Nephron (organoid): ENCODE measurements around the gene SLC4A5.
A peak's percentile ranks its signal among the peaks of the same experiment; 100 is the strongest.

ENCODE experiments used
- H3K27ac Mint-ChIP-seq, 3 experiments: 2 replicates each; pipeline ENCODE4 v1.8.0; 2020; ENCODE audit warnings: mixed read lengths in 3 of 3, mild to moderate bottlenecking in 2 of 3, moderate library complexity in 1 of 3
- H3K27me3 Mint-ChIP-seq: 2 replicates; pipeline ENCODE4 v1.8.0; 2021; ENCODE audit warnings: low read depth, mild to moderate bottlenecking, moderate library complexity, mixed read lengths
- H3K36me3 Mint-ChIP-seq: 2 replicates; pipeline ENCODE4 v1.8.0; 2020; ENCODE audit warnings: low read depth, mixed read lengths
- H3K4me1 Mint-ChIP-seq: 2 replicates; pipeline ENCODE4 v1.8.0; 2020; ENCODE audit warnings: mixed read lengths
- H3K4me3 Mint-ChIP-seq, 3 experiments: 2 replicates each; pipeline ENCODE4 v1.8.0; 2020; ENCODE audit warnings: mild to moderate bottlenecking in 3 of 3, mixed read lengths in 3 of 3, moderate library complexity in 2 of 3
- H3K9me3 Mint-ChIP-seq: 2 replicates; pipeline ENCODE4 v1.8.0; 2020; ENCODE audit warnings: mixed read lengths
- CTCF ChIP-seq, 3 experiments: fragments of 200-600 bp; sonication (generic); IDR thresholded peaks; one replicate each; pipeline ENCODE4 v1.5.0; 2021; ENCODE audit warnings: antibody characterized with exemption in 3 of 3; ENCODE audit not compliant: unreplicated experiment in 3 of 3

The SLC4A5 gene

GRCh38 chr2:74373221-74373676 is 30.0 kb upstream of the SLC4A5 start:
- Mint-ChIP-seq H3K4me1 (peaks cover 28% of the 10 kb centered on the region), H3K9me3 (no peaks in the 10 kb centered on the region), H3K27me3 (peaks cover 3% of the 10 kb centered on the region), H3K27ac (peak overlapping the region in 2 of 3 experiments; percentile 38 to 64), H3K36me3 (peaks cover 61% of the 10 kb centered on the region), H3K4me3 (peak overlapping the region; percentile 29 to 70 (median 57))
- TF ChIP-seq CTCF (IDR thresholded peaks at IDR 0.05; ENCODE audit: unreplicated experiment in 3 of 3): no peak

- Mint-ChIP-seq H3K27me3 (peaks cover 3% of the 10 kb centered on the region), H3K27ac (peak overlapping the region in 1 of 3 experiments; percentile 64), H3K4me3 (peak overlapping the region; percentile 5 to 70 (median 48)), H3K36me3 (peaks cover 62% of the 10 kb centered on the region), H3K9me3 (no peaks in the 10 kb centered on the region), H3K4me1 (peaks cover 28% of the 10 kb centered on the region)
- TF ChIP-seq CTCF (IDR thresholded peaks at IDR 0.05; ENCODE audit: unreplicated experiment in 3 of 3): no peak
Measured at GRCh38 chr2:74372674-74373073, 29.5 kb upstream of the SLC4A5 start.

GRCh38 chr2:74371421-74371820 is 28.2 kb upstream of the SLC4A5 start:
- H3K36me3 Mint-ChIP-seq: peaks cover 64% of the 10 kb centered on the region
- peaks cover 3% of the 10 kb centered on the region for H3K27me3 Mint-ChIP-seq
- no peak overlapping the region for H3K4me3 Mint-ChIP-seq
- TF ChIP-seq CTCF (IDR thresholded peaks at IDR 0.05; ENCODE audit: unreplicated experiment in 3 of 3): no peak
- peak overlapping the region in 1 of 3 experiments; percentile 32 for H3K27ac Mint-ChIP-seq
- H3K4me1 Mint-ChIP-seq: peaks cover 28% of the 10 kb centered on the region
- no peaks in the 10 kb centered on the region for H3K9me3 Mint-ChIP-seq

- no peak for TF ChIP-seq CTCF (IDR thresholded peaks at IDR 0.05; ENCODE audit: unreplicated experiment in 3 of 3)
- Mint-ChIP-seq H3K27me3 (no peaks in the 10 kb centered on the region), H3K27ac (no peak overlapping the region), H3K36me3 (peaks cover 69% of the 10 kb centered on the region), H3K4me1 (peaks cover 20% of the 10 kb centered on the region), H3K4me3 (no peak overlapping the region), H3K9me3 (no peaks in the 10 kb centered on the region)
Measured at GRCh38 chr2:74369976-74370375, 26.8 kb upstream of the SLC4A5 start.

GRCh38 chr2:74368499-74368898 is 25.3 kb upstream of the SLC4A5 start:
- no peak for TF ChIP-seq CTCF (IDR thresholded peaks at IDR 0.05; ENCODE audit: unreplicated experiment in 3 of 3)
- Mint-ChIP-seq H3K27ac (no peak overlapping the region), H3K36me3 (peaks cover 80% of the 10 kb centered on the region), H3K9me3 (no peaks in the 10 kb centered on the region), H3K4me3 (no peak overlapping the region), H3K27me3 (no peaks in the 10 kb centered on the region), H3K4me1 (peaks cover 8% of the 10 kb centered on the region)

- no peak overlapping the region for H3K27ac Mint-ChIP-seq
- H3K36me3 Mint-ChIP-seq: peaks cover 83% of the 10 kb centered on the region
- H3K4me1 Mint-ChIP-seq: peaks cover 3% of the 10 kb centered on the region
- no peaks in the 10 kb centered on the region for H3K27me3 Mint-ChIP-seq
- no peak overlapping the region for H3K4me3 Mint-ChIP-seq
- H3K9me3 Mint-ChIP-seq: no peaks in the 10 kb centered on the region
- no peak for TF ChIP-seq CTCF (IDR thresholded peaks at IDR 0.05; ENCODE audit: unreplicated experiment in 3 of 3)
Measured at GRCh38 chr2:74367789-74368188, 24.6 kb upstream of the SLC4A5 start.
